Cardiac fibroblast (primary cell): ENCODE measurements around the gene ZNF775.

Source experiments
- DNase-seq, 2 donors: peaks; one replicate each; pipeline versions ENCODE4 v3.0.0 to v3.0.0-alpha.2; 2010; ENCODE audit warnings: low read depth in 2 of 2
- H3K4me3 ChIP-seq, 2 donors: replicated peaks in 1 of 2; 1 replicate in 1 of 2; 2 replicates in 1 of 2; pipeline ENCODE4 v1.5.1; 2011; ENCODE audit warnings: low read depth in 2 of 2, low read length in 2 of 2, mild to moderate bottlenecking in 2 of 2, moderate library complexity in 1 of 2
- CTCF ChIP-seq: IDR thresholded peaks from one replicate; pipeline ENCODE4 v1.5.1; 2011; ENCODE audit warnings: low read depth, mild to moderate bottlenecking, low read length, inconsistent platforms

Gene ZNF775

GRCh38 chr7:150371131-150371995, 7.8 kb upstream of the ZNF775 start:
- no peak for TF ChIP-seq CTCF
- DNase-seq = no peak
- H3K4me3 ChIP-seq = no peak overlapping the region

- DNase-seq = no peak
Measured at GRCh38 chr7:150371996-150372270, 7.2 kb upstream of the ZNF775 start.

GRCh38 chr7:150372271-150373048, 6.7 kb upstream of the ZNF775 start:
- no peak for DNase-seq
- no peak for TF ChIP-seq CTCF
- no peak overlapping the region for H3K4me3 ChIP-seq

More at GRCh38 chr7:150371996-150372270, 7.2 kb upstream of the ZNF775 start:
- no peak for TF ChIP-seq CTCF
- no peak overlapping the region for H3K4me3 ChIP-seq

- no peak for DNase-seq
- no peak for TF ChIP-seq CTCF
- no peak overlapping the region for H3K4me3 ChIP-seq
Measured at GRCh38 chr7:150373049-150373801, 5.9 kb upstream of the ZNF775 start.

GRCh38 chr7:150374026-150374425, 5.1 kb upstream of the ZNF775 start:
- DNase-seq = no peak
- TF ChIP-seq CTCF = no peak
- no peak overlapping the region for H3K4me3 ChIP-seq

- H3K4me3 ChIP-seq = no peak overlapping the region
- DNase-seq = no peak
- no peak for TF ChIP-seq CTCF
Measured at GRCh38 chr7:150374472-150374871, 4.7 kb upstream of the ZNF775 start.
